ENCODE measurements around the gene MAGEF1.

Gene MAGEF1

GRCh38 chr3:184725176-184725719, 13.4 kb upstream of the MAGEF1 start:
- no peak for DNase-seq (ENCODE audit: low spot score)

DNA sequence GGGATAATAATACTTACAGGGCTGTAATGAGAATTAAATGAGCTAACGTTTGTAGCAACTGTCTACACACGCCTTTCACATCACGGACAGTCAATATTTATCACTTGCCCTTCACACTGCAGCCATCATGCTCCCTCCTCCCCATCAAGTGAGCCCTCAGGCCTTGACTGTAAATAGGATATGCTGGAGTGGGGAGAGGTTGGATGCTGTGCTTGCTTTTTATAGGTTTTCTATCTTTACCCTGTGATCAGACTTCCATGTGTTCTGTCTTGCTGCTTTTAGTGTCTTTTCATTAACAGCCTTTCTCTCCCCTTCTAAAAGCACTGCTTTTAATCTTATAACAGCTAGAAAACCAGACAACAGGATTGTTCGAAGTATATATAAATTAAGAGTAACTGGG, 12.8 kb upstream of the MAGEF1 start:
- no peak for DNase-seq (ENCODE audit: low spot score)

- no peak for DNase-seq (ENCODE audit: low spot score)
These were observed 7.8 kb upstream of the MAGEF1 start for GRCh38 chr3:184719709-184720108.

- no peak for DNase-seq (ENCODE audit: low spot score)
These were observed 6.6 kb upstream of the MAGEF1 start for GRCh38 chr3:184718431-184718830.

DNA sequence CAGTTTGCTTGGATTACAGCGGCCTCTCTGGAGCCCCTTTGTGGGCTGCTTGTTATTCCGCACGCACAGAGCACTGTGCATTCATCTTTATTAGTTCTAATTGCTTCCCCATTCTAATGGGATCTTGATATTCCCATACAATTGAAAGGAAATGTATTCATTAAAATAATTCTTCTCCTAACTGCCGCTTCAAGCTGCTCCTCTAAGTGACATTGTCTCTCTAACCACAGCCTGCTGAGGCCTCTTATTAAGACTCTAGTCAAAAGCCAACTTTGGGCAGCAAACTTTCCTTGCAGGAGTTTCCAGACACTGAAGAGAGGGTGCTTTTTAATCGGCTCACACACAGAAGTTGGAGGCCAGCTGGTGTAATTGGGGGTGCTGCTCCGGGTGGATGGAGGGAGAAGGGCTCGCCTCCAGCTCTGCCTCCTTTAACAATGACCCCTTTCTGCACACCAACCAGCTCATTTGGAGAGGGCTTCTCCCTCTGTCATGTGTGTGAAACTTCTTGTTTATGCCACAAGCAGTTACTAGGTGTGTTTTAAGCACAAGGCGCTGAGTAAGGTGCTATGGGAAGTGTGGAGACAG, 5.6 kb upstream of the MAGEF1 start:
- no peak for DNase-seq (ENCODE audit: low spot score)

DNA sequence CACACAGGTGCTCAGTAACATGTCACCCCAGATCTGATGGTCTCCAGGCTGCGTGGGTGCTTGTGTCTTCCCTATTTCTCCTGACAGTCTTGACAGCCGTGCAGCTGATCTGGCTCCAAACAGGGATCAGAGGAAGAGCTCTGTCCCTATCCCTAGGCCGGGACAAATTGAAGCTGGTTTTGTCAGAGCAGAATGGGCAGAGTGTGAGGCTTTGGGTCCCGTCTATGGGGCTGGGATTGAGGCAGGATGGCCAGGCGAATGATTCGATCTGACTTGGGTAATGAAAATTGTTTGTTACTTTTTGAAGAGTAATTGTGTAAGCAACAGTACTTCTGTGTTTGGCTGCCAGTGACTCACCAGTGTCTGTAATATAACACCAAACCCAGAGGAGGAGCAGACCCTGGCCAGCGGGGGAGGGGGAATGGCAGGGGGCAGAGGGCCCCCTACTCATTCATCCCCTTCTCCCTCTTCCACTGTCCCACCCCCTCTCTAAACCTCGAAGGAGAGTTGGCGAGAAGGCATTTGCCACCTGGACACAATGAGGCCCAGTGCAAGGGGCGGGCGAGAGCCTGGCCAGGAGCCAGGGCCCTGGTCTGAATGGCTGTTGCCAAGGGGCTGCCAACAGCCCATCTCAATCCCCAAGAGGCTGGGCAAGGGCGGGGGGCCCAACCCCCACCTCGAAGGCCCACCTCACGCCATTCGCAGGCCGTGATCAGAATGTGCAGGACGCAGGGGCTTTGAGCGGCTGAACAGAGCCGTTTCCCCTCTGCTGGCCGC, 4.9 kb upstream of the MAGEF1 start:
- no peak for DNase-seq (ENCODE audit: low spot score)

- DNase-seq (ENCODE audit: low spot score): no peak
These were observed 4.2 kb upstream of the MAGEF1 start for GRCh38 chr3:184715943-184716621.

GRCh38 chr3:184713521-184713920, 1.7 kb upstream of the MAGEF1 start:
- DNase-seq (ENCODE audit: low spot score): no peak

DNA sequence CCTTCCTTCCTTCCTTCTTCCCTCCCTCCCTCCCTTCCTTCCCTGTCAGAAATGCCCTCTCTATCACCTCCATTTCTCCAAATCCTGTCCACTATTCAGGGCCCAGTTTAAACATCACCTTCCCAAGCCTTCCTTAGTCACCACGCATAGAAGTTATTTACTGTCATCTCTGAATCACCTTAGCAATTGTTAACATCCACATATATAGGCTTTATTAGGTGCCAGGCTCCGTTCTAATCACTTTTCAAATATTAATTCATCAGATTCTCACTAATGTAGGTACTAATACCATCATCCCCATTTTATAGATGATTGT, 1.1 kb upstream of the MAGEF1 start:
- no peak for DNase-seq (ENCODE audit: low spot score)

DNA sequence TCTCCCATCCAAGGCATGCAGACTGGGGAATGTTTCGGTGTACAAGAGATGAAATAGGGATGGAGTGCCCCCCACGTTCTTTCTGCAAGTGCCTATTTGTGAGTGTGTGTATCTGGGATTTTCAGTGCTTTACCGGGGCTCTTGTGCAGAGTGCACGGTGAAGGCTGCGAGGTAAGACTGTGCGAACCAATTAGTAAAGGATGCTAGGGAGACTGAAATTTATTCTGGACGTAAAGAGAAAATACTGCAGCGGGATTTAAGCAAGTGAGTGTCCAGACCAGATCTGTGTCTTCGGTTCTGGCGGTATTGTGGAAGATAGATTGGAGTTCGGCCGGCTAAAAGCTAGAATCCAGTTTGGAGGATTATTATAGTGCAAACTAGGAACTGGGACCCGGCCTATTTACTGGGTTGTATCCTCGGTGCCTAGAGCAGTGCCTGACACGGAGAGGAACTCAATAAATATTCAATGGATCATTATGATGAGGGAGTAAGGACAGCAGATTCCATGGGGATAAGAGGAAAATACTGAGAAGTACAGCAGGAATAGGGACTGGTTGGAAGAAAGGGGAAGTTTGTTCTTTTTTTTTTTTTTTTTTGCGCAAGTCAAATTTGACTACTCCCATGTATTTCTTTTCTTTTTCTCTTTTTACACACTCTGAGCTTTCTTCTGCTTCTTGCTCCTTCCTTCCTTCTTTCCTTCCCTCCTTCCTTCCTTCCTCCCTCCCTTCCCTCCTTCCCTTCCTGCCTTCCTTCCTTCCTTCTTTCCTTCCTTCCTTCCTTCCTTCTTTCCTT, 580 bp upstream of the MAGEF1 start:
- DNase-seq (ENCODE audit: low spot score): no peak

GRCh38 chr3:184710870-184711492, 883 bp downstream of the MAGEF1 start:
- DNase-seq (ENCODE audit: low spot score): no peak

GRCh38 chr3:184703657-184704056, 8.2 kb downstream of the MAGEF1 start:
- no peak for DNase-seq (ENCODE audit: low spot score)

- no peak for DNase-seq (ENCODE audit: low spot score)
These were observed 11.1 kb downstream of the MAGEF1 start for GRCh38 chr3:184700759-184701158.

DNA sequence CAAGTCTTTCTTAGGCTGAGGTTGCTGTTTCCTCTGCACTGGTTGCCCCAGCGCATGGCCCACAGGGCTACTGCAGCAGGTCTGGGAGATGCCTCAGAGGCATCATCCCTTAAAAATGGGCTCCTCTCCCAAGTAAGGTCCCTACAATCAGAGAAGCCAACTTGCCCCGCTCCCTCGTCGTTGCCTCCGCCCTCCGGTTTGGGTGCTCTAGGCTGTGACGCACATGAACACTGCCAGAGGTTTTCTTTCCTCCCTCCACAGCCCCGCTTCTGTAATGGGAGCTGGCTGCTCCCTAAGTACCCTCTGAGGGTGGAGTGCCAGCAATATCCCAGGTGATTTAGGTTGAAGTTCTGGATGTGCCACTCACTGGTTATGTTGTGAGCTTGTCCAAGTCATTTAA, 14.0 kb downstream of the MAGEF1 start:
- no peak for DNase-seq (ENCODE audit: low spot score)

DNA sequence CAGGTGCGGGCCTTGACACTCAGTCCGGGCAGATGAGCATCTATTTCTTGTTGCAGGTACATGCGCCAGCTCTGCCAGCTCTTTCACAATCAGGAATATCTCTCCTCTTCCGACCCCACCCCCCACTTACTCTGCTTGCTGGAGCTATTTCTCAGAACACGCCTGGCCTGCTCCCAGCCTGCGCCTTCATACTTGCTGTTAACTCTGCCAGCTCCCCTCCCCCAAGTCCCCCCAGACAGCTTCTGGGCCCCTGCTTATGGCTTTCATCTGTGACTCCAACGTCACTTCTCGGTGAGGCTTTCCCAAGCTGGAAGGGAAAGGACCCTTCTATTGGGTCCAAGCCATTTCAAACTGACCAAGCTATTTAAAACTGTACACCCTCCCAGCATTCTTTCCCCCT, 15.2 kb downstream of the MAGEF1 start:
- no peak for DNase-seq (ENCODE audit: low spot score)

DNA sequence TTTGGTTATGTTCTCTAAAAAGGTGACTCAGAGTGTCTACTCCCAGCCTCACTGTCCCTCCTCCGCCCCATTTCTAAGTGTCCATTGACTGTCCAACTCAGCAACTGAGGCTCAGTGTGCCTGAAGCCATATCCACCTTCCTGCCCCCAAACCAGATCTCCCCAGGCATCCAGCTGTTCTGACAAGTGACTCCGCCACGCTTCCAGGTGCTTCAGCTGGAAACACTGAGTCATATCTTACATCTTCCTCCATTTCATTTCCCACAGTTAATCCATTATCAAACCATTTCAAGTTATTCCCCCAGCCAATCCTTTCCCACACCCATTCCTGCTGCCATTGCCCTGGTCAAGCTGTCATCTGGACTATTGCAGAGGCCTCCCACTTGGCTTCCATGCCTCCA, 17.1 kb downstream of the MAGEF1 start:
- DNase-seq (ENCODE audit: low spot score): no peak

GRCh38 chr3:184694133-184694665, 17.7 kb downstream of the MAGEF1 start:
- DNase-seq (ENCODE audit: low spot score): no peak

DNA sequence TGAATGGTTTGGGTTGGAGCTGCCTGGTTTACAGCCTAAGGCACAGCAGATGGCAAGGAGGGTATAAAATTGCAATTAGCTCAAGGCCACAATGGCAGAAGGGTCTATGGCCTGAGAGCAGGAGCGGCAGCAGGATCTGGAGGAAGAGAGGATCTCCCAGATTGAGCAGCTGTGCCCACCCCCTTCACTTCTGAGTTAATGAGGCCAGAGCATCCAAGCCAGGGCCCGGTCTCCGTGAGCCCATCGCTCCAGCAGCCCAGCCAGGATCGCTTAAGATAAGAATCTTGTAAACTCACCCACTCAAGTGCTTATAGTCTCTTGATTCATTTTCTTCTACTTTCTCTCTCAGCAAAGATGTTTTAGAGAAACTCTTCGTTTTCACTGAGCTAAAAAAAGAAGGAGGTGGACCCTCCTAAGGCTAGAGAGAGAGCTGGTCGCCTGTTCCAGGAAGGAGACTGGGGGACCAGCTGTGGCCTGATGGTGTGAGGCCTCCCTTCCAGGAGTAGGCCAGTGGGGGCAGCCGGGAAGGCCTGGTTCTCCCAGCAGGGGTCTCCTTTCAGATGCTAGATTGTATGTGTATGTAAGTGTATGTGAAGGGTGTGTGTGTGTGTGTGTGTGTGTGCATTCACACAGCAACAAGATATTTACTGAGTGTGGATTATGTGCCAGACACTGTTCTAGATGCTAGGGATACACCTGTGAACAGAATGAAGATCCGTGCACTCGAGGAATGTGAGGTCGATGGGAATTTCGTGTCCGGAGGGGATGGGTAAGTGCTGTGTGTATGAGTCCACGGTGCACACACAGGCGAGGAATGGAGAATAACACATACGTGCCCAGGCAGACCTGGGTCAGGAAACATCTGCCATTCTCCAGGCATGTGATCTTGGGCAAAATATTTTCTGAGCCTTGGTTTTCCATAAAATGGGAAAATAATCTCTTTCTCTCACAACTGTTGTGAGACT, 18.6 kb downstream of the MAGEF1 start:
- no peak for DNase-seq (ENCODE audit: low spot score)

- DNase-seq (ENCODE audit: low spot score): no peak
These were observed 20.2 kb downstream of the MAGEF1 start for GRCh38 chr3:184691397-184692231.

Measured in HuH-7.5 (cell line).